ENCODE results near the gene EHF.

The EHF gene

DNA sequence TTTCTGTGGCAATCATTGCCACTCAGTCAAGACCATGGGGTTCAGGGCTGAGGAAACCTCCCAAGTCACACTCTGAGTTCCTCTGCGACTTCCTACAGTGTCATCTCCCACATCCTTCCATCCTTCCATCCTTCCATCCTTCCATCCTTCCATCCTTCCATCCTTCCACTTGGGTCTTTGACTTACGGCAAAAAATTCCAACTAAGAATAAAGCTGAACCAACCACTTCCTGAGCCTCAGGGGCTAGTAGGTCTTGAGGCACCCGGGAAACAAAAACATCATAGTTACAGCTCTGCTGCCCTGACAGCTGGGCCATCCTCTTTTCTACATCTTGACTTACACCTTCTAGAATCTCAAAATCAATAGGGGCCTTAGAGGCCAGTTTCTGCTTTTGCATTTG lies 32.1 kb downstream of the EHF start:
- Histone ChIP-seq H3K9me3 (ENCODE audit: control insufficient read depth, insufficient read depth, low read depth, low read length) (no peaks in the 10 kb centered on the region), H3K4me1 (ENCODE audit: control insufficient read depth, insufficient read depth, low read length) (no peaks in the 10 kb centered on the region), H3K36me3 (ENCODE audit: control insufficient read depth in 2 of 2, insufficient read depth in 1 of 2, low read length in 2 of 2) (no peaks in the 10 kb centered on the region), H3K4me3 (ENCODE audit: low read depth, low read length) (no peak overlapping the region), H3K27ac (ENCODE audit: extremely low read depth, low read depth, low read length) (no peak overlapping the region)
- CTCF ChIA-PET, result interaction anchor here (0.6 kb wide), 2 partner anchors 19 to 651 kb away, joined by 3 to 4 read pairs; no protein-coding TSS in a partner anchor
- POLR2A ChIA-PET, result no interaction called here
- TF ChIP-seq ZNF701 (tag by site-specific recombination; IDR thresholded peaks at IDR 0.05), result no peak

DNA sequence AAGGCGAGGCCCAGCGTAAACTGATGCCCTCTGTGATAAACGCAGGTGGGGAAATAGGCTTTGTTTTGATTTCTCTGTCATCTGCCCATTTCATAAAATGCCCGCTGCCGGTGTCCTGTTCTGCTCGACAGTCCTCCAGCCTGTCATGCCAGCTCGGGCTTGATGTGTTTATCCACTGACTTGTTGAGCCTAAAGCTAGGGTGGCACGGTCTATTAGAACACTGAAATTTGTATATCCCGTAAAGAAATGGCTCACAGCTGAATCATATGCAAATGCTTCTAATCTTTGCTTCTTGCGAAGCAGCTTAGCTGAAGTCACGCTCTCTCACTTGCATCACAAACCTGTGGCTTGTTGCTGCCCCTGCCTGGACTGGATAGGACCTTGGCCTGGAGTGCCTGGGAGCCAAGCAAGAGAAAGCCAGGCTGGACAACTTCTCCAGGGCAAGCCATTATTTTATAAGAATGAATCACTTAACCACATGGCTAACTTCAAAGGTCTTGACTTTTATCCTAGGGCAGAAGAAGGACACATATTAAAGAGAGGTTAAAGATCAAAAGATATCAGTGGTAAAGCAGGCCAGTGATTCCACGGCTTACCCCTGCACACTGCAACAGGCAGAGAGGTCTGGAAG lies 33.1 kb downstream of the EHF start:
- TF ChIP-seq ZNF2 (tag by site-specific recombination; IDR thresholded peaks at IDR 0.05) (no peak), GLIS2 (tag by site-specific recombination; IDR thresholded peaks at IDR 0.05) (no peak), ZNF23 (tag by site-specific recombination; IDR thresholded peaks at IDR 0.05; ENCODE audit: borderline replicate concordance) (no peak), KLF10 (tag by site-specific recombination; IDR thresholded peaks at IDR 0.05) (no peak), YY2 (tag by site-specific recombination; IDR thresholded peaks at IDR 0.05) (no peak), ZNF48 (tag by site-specific recombination; IDR thresholded peaks at IDR 0.05) (no peak), SCRT2 (tag by site-specific recombination; IDR thresholded peaks at IDR 0.05) (peak; percentile 45; the same call in 1 of the 2 replicates), ZNF37A (tag by site-specific recombination; IDR thresholded peaks at IDR 0.05) (no peak), GLIS1 (tag by site-specific recombination; IDR thresholded peaks at IDR 0.05) (no peak)
- H3K4me1 ChIP-seq (ENCODE audit: control insufficient read depth, insufficient read depth, low read length), result no peaks in the 10 kb centered on the region
- POLR2A ChIA-PET, result interaction anchor here (0.8 kb wide), 1 partner anchor 9 kb away, joined by 3 read pairs; no protein-coding TSS in a partner anchor
- no peaks in the 10 kb centered on the region for H3K36me3 ChIP-seq (ENCODE audit: control insufficient read depth in 2 of 2, insufficient read depth in 1 of 2, low read length in 2 of 2)
- CTCF ChIA-PET, result interaction anchor here (0.6 kb wide), 2 partner anchors 8 to 650 kb away, joined by 3 to 4 read pairs; no protein-coding TSS in a partner anchor
- H3K4me3 ChIP-seq (ENCODE audit: low read depth, low read length), result no peak overlapping the region
- H3K27ac ChIP-seq (ENCODE audit: extremely low read depth, low read depth, low read length), result no peak overlapping the region
- no peaks in the 10 kb centered on the region for H3K9me3 ChIP-seq (ENCODE audit: control insufficient read depth, insufficient read depth, low read depth, low read length)

DNA sequence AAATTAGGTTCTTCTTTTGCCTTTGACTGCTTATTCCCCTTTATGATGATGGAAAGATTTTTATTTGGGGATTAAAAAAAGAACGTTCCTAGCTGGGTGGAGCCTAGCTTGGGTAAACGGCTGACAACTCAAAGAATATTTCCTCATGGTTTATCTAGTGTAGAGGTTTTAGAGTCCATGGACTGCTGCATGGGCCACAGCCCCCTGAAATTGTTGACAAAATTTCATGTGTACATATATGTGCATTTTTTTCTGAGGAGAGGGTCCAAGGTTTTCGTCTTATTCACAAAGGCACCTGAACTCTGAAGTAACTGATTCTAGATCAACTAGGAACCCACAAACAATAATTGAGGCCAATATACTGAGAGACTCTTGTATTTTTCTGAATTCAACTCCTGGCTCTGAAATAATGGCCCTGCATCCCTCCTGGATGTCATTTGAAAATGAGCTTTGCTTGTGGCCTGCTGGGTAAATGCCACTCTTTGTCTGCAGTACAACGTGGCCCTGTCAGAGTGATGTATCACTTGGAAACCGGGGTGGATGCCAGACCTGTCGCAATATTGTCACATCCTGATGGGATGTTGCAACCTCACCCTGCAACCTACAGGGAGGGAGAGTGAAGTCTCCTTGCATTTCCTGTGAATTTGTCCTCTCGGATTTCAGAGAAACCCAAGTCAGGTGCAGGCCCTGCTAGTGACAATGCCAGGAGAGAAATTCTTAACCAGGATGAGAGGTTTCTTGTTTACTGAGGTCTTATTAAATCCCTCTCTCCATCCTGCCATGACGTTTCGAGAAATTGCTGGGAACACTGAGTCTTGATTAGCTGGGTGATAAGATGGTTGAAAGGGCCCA lies 33.8 kb downstream of the EHF start:
- TF ChIP-seq, protein P1, sequence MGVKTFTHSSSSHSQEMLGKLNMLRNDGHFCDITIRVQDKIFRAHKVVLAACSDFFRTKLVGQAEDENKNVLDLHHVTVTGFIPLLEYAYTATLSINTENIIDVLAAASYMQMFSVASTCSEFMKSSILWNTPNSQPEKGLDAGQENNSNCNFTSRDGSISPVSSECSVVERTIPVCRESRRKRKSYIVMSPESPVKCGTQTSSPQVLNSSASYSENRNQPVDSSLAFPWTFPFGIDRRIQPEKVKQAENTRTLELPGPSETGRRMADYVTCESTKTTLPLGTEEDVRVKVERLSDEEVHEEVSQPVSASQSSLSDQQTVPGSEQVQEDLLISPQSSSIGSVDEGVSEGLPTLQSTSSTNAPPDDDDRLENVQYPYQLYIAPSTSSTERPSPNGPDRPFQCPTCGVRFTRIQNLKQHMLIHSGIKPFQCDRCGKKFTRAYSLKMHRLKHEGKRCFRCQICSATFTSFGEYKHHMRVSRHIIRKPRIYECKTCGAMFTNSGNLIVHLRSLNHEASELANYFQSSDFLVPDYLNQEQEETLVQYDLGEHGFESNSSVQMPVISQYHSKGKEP (tag by site-specific recombination; IDR thresholded peaks at IDR 0.05), result 0 out of 2 replicates have a peak, but pooled peaks have one; percentile 25
- TF ChIP-seq, protein P2, sequence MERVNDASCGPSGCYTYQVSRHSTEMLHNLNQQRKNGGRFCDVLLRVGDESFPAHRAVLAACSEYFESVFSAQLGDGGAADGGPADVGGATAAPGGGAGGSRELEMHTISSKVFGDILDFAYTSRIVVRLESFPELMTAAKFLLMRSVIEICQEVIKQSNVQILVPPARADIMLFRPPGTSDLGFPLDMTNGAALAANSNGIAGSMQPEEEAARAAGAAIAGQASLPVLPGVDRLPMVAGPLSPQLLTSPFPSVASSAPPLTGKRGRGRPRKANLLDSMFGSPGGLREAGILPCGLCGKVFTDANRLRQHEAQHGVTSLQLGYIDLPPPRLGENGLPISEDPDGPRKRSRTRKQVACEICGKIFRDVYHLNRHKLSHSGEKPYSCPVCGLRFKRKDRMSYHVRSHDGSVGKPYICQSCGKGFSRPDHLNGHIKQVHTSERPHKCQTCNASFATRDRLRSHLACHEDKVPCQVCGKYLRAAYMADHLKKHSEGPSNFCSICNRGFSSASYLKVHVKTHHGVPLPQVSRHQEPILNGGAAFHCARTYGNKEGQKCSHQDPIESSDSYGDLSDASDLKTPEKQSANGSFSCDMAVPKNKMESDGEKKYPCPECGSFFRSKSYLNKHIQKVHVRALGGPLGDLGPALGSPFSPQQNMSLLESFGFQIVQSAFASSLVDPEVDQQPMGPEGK (tag by site-specific recombination; IDR thresholded peaks at IDR 0.05), result no peak
- H3K9me3 ChIP-seq (ENCODE audit: control insufficient read depth, insufficient read depth, low read depth, low read length), result no peaks in the 10 kb centered on the region
- CTCF ChIA-PET, result no interaction called here
- POLR2A ChIA-PET, result interaction anchor here (0.8 kb wide), 1 partner anchor 10 kb away, joined by 3 read pairs; no protein-coding TSS in a partner anchor
- H3K4me1 ChIP-seq (ENCODE audit: control insufficient read depth, insufficient read depth, low read length), result no peaks in the 10 kb centered on the region
- H3K36me3 ChIP-seq (ENCODE audit: control insufficient read depth in 2 of 2, insufficient read depth in 1 of 2, low read length in 2 of 2), result no peaks in the 10 kb centered on the region
- H3K4me3 ChIP-seq (ENCODE audit: low read depth, low read length), result no peak overlapping the region
- no peak overlapping the region for H3K27ac ChIP-seq (ENCODE audit: extremely low read depth, low read depth, low read length)
